Activated gamma-delta T cell (primary cell): Measurements from ENCODE around the gene SCT.

Experiments used
- DNase-seq: peaks from one replicate; lab custom pipeline; 2025; lab: John Stamatoyannopoulos, UW

The SCT gene

GRCh38 chr11:610146-610801, 16.7 kb downstream of the SCT start:
- no peak for DNase-seq

GRCh38 chr11:609341-609811, 17.6 kb downstream of the SCT start:
- no peak for DNase-seq

DNA sequence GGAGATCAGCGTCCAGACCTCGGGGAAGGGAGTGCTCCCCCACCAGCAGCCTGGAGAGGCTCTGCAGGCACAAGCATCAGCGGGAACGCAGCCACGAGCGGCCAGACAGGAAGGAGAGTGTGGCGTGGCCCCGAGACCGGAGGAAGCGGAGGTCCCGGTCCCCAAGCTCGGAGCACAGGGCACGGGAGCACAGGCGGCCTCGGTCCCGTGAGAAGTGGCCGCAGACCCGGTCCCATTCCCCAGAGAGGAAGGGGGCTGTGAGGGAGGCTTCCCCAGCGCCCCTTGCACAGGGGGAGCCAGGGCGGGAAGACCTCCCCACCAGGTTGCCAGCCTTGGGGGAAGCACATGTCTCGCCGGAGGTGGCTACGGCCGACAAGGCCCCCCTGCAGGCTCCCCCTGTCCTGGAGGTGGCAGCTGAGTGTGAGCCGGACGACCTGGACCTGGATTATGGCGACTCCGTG, 18.2 kb downstream of the SCT start:
- no peak for DNase-seq

- DNase-seq = no peak
These were observed 18.9 kb downstream of the SCT start for GRCh38 chr11:607971-608659.

DNA sequence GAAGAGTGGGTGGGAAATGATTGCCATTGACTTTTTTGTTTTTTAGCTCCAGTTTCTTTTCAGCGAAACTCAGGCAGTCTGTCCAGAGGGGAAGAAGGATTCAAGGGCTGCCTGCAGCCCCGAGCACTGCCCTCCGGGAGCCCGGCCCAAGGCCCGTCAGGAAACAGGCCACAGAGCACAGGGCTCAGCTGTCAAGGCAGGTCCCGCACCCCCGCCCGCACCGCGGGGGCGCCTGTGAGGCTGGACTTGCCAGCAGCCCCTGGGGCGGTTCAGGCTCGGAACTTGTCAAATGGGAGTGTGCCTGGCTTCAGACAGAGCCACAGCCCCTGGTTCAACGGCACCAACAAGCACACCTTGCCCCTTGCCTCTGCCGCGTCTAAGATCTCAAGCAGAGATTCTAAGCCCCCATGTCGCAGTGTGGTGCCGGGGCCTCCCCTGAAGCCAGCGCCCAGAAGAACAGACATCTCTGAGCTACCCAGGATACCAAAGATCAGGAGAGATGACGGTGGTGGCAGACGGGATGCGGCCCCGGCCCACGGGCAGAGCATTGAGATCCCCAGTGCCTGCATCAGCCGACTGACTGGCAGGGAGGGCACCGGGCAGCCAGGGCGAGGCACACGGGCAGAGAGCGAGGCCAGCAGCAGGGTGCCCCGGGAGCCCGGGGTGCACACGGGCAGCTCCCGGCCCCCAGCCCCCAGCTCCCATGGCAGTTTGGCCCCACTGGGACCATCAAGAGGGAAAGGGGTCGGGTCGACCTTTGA, 19.8 kb downstream of the SCT start:
- no peak for DNase-seq

DNA sequence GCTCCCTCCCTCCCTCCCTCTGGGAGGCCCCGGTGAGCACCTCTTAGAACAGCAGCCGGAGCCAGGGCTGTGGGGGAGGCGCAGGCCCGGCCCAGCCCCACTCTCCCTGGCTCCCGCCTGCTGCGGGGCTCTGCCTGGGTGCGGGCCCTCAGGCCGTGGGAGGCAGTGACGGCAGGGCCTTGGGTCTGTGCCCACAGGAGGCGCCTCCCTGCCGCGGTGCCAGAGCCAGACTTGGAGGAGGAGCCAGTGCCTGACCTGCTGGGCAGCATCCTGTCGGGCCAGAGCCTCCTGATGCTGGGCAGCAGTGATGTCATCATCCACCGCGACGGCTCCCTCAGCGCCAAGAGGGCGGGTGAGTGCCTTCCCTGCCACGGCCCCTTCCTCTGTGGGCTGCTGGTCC, 20.7 kb downstream of the SCT start:
- DNase-seq = no peak

- DNase-seq = no peak
These were observed 21.5 kb downstream of the SCT start for GRCh38 chr11:605286-606129.

- DNase-seq = no peak
These were observed 23.8 kb downstream of the SCT start for GRCh38 chr11:603154-603553.

- DNase-seq = no peak
These were observed 25.3 kb downstream of the SCT start for GRCh38 chr11:601573-602245.

GRCh38 chr11:598005-598680, 28.8 kb downstream of the SCT start:
- no peak for DNase-seq

DNA sequence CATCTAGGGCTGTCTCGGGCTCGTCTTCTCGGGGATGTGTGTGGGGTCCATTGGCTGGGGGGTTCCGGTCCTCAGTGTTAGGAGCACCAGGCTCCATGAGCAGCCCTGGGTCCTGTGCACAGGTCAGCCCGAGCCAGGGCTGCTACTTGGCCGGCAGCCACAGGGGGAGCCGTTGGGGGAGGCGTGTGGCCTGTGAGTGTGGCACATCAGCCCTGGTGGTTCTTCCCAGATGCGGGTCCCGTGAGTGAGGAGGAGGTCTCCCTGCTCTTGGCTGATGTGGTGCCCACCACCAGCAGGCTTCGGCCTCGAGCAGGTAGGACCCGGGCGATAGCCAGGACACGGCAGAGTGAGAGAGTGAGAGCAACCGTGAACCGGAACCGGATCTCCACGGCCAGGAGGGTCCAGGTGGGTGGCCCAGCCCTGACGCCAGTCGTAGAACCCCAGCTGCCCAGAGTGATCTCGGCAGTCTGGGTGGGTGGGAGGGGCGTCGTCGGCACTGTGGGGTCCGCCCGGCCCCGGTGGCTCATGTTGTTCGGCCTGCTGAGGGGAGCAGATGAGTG, 29.7 kb downstream of the SCT start:
- no peak for DNase-seq

GRCh38 chr11:596374-596773, 30.6 kb downstream of the SCT start:
- DNase-seq = no peak

- no peak for DNase-seq
These were observed 31.6 kb downstream of the SCT start for GRCh38 chr11:595400-595799.

DNA sequence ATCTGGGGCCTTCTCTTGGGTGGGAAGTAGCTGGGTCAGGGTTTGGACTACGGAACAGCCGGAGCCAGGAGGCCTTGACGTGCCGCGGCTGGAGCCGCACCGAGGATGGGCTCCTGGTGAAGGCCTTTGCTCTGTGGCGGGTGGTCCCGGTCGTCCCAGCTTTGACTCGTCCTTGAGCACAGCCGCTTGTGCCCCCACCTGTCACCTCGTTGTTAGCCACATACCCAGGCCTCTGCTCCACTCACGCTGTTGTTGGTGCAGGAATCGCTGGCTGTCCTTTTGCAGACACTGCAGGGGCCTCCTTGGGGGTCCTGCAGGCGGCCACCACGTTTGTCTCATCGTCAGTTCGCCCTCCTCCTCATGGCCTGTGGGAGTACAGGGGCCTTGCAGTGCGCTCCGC, 33.6 kb downstream of the SCT start:
- no peak for DNase-seq

DNA sequence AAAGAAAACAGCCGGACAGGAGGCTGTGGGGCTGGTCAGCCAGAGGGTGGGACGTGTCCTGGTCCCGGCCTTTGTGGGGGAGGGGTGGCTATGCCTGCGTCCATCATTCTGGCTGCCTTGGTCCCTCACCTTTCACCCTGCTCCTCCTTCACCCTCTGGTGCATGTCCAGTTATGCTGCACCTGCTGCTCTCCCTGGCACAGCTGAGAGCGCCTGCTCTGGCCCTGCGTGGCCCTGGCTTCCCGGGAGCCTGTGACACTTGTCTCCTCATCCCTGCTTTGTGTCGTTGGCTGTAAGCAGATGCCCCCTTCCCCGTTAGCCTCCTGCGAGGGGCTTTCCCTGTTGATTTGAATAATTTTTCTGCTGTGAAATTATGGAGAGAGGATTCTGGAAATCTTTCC, 34.1 kb downstream of the SCT start:
- no peak for DNase-seq

DNA sequence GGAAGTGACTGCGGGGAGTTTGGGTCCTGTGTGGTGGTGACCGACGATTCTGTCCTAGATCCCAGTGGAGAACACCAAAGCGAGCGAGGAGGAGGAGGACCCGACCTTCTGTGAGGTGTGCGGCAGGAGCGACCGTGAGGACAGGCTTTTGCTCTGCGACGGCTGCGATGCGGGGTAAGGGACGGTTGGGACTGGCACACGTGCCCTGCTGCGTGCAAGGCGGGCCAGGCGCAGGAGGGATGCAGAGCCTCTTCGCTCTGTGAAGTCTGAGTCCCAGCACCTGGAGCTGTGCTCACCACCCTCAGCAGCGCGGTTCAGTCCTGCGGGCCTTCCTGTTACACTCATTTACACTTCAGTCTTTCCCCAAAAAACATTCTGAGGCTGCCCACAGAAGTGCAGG, 34.5 kb downstream of the SCT start:
- DNase-seq = no peak

GRCh38 chr11:590997-591396, 36.0 kb downstream of the SCT start:
- no peak for DNase-seq

DNA sequence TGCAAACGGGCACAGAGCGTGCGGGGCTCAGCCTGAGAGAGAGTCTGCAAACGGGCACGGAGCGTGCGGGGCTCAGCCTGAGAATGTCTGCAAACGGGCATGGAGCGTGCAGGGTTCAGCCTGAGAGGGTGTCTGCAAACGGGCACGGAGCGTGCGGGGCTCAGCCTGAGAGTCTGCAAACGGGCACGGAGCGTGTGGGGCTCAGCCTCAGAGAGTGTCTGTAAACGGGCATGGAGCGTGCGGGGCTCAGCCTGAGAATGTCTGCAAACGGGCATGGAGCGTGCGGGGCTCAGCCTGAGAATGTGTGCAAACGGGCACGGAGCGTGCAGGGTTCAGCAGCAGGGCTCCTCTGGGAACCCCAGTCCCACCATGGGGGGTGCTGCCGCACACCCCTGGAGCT, 37.2 kb downstream of the SCT start:
- no peak for DNase-seq

- DNase-seq = no peak
These were observed 39.0 kb downstream of the SCT start for GRCh38 chr11:587978-588380.

DNA sequence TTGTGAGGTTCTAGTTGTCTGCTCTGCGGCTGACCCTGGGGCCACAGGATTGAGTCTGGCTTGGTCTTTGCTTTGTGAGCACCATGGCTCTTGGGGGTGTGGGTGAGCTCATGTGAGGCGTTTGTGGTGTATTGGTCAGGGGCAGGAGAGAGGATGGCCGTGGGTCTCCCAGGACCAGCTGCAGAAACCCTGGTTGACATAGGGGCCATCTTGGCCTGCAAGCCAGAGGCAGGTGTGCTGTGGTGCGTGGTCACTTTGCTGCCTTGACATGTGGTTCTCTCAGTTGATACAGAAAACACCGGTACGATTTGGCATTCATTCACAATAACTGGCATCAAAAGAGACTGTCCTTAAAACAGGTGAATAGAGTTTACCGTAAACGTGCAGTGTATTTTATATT, 39.4 kb downstream of the SCT start:
- no peak for DNase-seq
